GM21529 (cell line): Measurements from ENCODE around the gene SLX9.

Experiments used
- ATAC-seq: cut with Tn5 transposase; IDR thresholded peaks from one replicate; pipeline ENCODE4 v1.9.1; 2021; ENCODE audit not compliant: unreplicated experiment

The SLX9 gene

GRCh38 chr21:44929242-44929798, 10.5 kb upstream of the SLX9 start:
- no peak for ATAC-seq

GRCh38 chr21:44929799-44930542, 9.9 kb upstream of the SLX9 start:
- ATAC-seq: no peak

- ATAC-seq: no peak
Measured at GRCh38 chr21:44930543-44930981, 9.3 kb upstream of the SLX9 start.

GRCh38 chr21:44931137-44931500, 8.7 kb upstream of the SLX9 start:
- ATAC-seq: no peak

GRCh38 chr21:44931501-44932407, 8.1 kb upstream of the SLX9 start:
- ATAC-seq: no peak

- ATAC-seq: peak; percentile 32
Measured at GRCh38 chr21:44932408-44933181, 7.2 kb upstream of the SLX9 start.

- no peak for ATAC-seq
Measured at GRCh38 chr21:44933199-44933917, 6.5 kb upstream of the SLX9 start.

- ATAC-seq: no peak
Measured at GRCh38 chr21:44933918-44934260, 5.9 kb upstream of the SLX9 start.

GRCh38 chr21:44934276-44934675, 5.6 kb upstream of the SLX9 start:
- no peak for ATAC-seq

- no peak for ATAC-seq
Measured at GRCh38 chr21:44934797-44935532, 4.9 kb upstream of the SLX9 start.

- ATAC-seq: no peak
Measured at GRCh38 chr21:44935533-44935927, 4.3 kb upstream of the SLX9 start.

- ATAC-seq: peak; percentile 5
Measured at GRCh38 chr21:44938772-44939531, 877 bp upstream of the SLX9 start.

GRCh38 chr21:44940116-44940631, 345 bp downstream of the SLX9 start:
- ATAC-seq: peak; percentile 29

GRCh38 chr21:44941567-44941966, 1.7 kb downstream of the SLX9 start:
- no peak for ATAC-seq

GRCh38 chr21:44942566-44942965, 2.7 kb downstream of the SLX9 start:
- no peak for ATAC-seq

GRCh38 chr21:44943005-44943685, 3.3 kb downstream of the SLX9 start:
- no peak for ATAC-seq

GRCh38 chr21:44943686-44944550, 4.1 kb downstream of the SLX9 start:
- no peak for ATAC-seq
